Stomach (tissue), 4 donors: ENCODE results near the gene NDUFAF5.

Experiments
- CTCF ChIP-seq, 7 experiments: fragments of 450-650 bp in 4 of 7; fragments of 200-600 bp in 3 of 7; sonication (generic) in 3 of 7; IDR thresholded peaks; one replicate each; pipeline ENCODE4 v1.5.1; 2016 to 2019; ENCODE audit warnings: antibody characterized with exemption in 7 of 7, control low read depth in 2 of 7, mild to moderate bottlenecking in 1 of 7
- POLR2A ChIP-seq, 4 donors: fragments of 450-650 bp; IDR thresholded peaks; one replicate each; pipeline ENCODE4 v1.6.1; 2016; ENCODE audit warnings: antibody characterized with exemption in 4 of 4, control low read depth in 2 of 4, mild to moderate bottlenecking in 1 of 4, moderate library complexity in 1 of 4
- POLR2AphosphoS5 ChIP-seq, 3 donors: sonication (generic); formaldehyde crosslinking; IDR thresholded peaks; one replicate each; pipeline ENCODE4 v1.6.1; 2016; ENCODE audit warnings: antibody characterized with exemption in 3 of 3

DNA sequence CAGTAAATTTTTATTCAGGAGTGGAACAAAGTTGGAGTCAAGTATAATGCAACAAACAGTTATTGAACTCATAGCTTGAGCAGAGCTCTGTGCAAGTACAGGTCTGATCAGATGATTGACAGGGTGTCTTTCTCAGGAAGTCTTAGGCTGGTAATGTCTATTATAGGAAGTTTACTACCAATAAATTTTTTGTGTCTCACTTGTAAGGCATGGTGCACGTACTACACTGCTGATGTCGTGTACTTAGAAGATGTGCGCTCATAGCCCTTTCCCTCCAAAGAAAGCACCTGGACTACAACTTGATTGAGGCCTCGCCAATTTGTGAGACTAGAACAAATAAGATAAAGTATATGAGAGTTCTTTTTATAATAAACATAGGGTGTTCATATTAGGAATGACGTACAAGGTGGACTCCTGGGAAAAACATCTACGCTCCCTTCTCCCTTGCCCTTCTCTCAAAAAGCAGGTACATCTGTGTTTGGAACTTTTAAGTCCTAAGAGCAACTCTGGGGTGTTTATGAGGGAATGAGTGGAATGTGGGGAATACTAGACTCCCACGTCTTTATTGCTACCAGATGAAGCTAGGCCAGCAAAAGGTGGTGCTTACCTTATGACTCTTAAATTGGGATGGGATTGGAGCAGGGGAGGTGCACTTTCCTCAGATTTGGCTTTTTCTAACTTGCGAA lies 1.5 kb downstream of the NDUFAF5 start:
- TF ChIP-seq CTCF (IDR thresholded peaks at IDR 0.05) (no peak), POLR2AphosphoS5 (IDR thresholded peaks at IDR 0.05) (no peak), POLR2A (IDR thresholded peaks at IDR 0.05) (no peak)
